ENCODE measurements around the gene IGFBP5.
A peak's percentile ranks its signal among the peaks of the same experiment; 100 is the strongest.

The IGFBP5 gene

DNA sequence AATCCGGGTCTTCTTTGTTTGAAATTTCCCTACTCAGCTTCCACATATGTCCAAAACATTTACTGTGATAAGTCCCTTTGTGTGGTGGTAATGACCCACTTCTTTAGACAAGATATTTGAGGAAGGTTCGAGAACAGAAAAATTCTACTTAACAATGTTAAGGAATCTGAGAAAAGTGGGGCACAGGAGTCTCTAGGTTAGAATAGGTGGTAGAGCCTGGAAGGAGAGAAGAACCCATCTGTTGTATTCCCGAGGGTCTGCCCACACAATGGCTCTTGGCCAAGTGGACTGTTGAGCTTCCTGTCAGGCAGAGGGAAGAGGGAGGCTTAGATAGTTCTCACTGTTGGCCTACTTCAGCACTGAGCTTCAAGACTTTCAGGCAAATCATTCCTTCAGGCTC is 57.9 kb downstream of the IGFBP5 start:
- TF ChIP-seq, protein P1, sequence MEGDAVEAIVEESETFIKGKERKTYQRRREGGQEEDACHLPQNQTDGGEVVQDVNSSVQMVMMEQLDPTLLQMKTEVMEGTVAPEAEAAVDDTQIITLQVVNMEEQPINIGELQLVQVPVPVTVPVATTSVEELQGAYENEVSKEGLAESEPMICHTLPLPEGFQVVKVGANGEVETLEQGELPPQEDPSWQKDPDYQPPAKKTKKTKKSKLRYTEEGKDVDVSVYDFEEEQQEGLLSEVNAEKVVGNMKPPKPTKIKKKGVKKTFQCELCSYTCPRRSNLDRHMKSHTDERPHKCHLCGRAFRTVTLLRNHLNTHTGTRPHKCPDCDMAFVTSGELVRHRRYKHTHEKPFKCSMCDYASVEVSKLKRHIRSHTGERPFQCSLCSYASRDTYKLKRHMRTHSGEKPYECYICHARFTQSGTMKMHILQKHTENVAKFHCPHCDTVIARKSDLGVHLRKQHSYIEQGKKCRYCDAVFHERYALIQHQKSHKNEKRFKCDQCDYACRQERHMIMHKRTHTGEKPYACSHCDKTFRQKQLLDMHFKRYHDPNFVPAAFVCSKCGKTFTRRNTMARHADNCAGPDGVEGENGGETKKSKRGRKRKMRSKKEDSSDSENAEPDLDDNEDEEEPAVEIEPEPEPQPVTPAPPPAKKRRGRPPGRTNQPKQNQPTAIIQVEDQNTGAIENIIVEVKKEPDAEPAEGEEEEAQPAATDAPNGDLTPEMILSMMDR (IDR thresholded peaks at IDR 0.05; ENCODE audit: control insufficient read depth, insufficient read depth, low read depth, low read length, missing control alignments), result no peak
- H3K4me3 ChIP-seq (ENCODE audit: control insufficient read depth, low read depth, low read length), result no peak overlapping the region

DNA sequence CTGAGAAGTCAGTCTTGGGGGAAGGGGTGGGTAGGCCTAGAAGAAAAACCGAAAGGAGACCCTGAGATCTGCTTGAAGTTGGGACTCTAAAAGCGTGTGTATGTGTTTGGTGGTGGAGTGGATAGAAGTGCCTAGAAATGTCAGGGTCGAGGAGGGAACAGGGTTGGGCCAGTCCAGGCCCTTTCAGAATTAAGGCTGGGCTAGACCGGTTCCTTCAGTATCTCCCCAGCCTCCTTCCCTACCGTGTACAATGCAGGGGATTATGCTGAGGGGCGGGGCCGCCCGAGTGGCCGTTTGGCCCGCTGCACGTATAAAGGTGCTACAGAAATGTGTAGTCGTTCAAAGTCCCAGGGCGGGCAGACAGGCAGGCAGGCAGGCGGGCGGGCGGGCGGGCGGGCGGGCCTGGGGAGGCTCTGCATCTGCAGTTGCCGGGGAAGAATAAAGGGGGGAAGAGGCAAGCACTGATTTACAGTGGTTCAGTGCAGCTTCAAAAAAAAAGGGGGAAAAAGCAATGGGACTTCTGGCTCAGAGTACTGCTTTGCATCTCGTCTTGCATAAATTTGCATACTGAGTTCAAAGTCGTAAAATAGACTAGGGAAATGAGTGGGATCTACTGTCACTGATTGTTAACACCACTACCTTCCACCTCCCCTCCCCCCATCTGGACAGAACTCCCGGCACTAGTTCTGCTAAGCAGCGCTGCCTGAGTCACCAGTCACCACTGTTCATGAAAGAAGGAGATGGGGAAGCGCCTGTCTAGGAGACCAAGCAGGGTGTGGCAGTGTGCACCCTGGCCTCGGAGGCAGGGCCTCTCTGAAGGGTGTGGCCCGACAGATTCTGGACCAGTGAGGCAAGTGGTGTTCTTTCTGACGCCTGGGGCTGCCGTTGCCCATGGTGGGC is 58.5 kb downstream of the IGFBP5 start:
- H3K4me3 ChIP-seq (ENCODE audit: control insufficient read depth, low read depth, low read length), result no peak overlapping the region
- TF ChIP-seq, protein P1 (IDR thresholded peaks at IDR 0.05; ENCODE audit: control insufficient read depth, insufficient read depth, low read depth, low read length, missing control alignments), result no peak
- DNase-seq (ENCODE audit: low read depth), result no peak

More for the DNA sequence above, 57.9 kb downstream of the IGFBP5 start:
- DNase-seq (ENCODE audit: low read depth), result no peak

DNA sequence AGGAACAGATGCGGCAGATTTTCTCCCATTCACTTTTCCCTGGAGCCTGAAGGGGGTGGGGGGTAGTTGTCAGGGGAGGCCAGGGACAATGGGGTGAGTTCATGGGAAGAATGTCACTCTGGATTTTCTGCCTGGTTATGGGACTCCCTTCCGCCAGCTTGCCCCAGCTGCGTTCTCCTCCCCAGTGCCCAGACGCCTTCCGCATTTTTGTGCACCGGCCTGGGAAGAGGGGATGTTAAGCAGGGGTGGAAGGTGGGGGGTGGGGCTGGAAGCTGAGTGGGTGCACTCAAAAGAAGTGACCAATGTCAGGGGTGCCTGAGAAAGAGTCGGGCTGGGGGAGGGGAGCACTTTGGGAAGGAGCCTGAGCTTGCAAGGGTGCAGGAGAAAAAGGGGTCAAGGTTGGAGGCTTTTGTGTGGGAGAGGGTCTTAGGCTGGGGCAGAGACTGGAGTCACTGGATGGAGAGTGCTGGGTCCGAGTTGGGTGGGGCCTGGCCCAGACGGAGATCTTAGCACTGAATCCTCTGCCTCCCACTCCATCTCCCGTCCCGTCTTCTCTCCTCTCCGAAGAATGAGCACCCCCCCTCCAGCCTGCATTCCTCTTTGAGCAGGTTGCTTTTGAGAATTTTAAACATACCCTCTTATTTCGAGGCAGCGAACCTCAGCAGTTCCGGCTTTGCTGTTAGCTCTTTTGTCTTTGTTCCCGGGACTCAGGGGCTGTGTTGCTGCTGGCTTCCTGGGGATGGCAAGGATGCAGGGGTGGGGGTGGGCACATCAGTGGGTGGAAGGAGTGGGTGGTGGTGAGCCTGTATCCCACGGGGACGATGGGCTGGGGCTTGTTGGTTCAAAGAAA is 59.4 kb downstream of the IGFBP5 start:
- no peak overlapping the region for H3K4me3 ChIP-seq (ENCODE audit: control insufficient read depth, low read depth, low read length)
- DNase-seq (ENCODE audit: low read depth), result no peak
- TF ChIP-seq, protein P1 (IDR thresholded peaks at IDR 0.05; ENCODE audit: control insufficient read depth, insufficient read depth, low read depth, low read length, missing control alignments), result no peak

DNA sequence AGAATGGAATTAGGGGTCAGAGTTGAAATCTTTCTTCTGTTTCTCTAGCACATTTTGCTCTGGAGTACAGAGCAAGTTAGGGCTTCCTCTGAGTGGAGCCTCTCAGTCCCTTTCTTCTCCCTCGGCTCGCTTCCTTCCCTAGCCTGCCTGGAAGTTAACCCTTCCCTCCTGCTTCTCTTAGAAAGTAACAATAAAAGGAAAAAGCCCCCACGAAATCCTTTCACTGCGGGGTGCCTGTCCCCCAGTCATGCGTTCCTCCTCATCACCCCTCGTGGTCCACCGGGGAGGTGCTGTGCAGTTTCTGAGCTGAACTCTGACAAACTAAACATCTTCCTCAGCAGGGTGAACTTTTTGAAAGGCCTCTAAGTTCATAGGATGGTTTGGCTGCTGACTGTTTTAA is 60.2 kb downstream of the IGFBP5 start:
- DNase-seq (ENCODE audit: low read depth), result no peak
- TF ChIP-seq, protein P1 (IDR thresholded peaks at IDR 0.05; ENCODE audit: control insufficient read depth, insufficient read depth, low read depth, low read length, missing control alignments), result no peak
- no peak overlapping the region for H3K4me3 ChIP-seq (ENCODE audit: control insufficient read depth, low read depth, low read length)

DNA sequence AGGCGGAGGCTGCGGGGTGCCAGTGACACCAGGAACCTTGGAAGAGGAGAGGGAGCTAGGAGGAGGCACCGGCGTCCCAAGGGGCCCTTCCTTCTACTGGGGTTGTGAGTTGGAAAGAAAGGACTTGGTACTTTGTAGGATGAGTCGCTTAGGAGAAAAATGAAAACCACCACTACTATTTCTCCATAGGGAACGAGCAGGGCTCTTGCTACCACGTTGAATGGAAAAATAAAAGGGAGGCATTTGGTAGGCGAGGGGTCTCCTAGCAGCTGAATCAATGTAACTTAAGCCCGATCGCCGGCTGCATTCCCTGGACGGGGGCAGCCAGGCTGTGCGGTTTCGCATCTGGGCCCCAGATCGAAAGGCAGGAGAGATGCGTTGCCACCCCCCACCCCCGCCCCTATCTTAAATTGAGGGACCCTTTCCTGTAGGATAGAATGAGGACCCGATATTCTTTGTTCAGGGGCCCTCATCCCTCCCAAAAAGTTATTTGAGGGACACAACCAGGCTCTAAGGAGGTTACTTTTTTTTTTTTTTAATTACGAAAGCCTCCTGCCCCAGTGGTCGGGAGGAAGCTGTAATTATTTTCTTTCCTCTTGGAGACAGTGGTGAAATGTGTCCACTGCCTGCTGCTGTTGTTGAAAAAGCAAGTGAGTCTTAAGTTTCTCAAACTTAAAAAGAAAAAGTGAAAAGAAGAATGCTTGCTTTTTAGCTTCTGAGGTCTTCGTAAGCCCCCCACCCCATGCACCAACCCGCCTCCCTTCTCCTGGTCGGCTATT is 60.8 kb downstream of the IGFBP5 start:
- DNase-seq (ENCODE audit: low read depth), result no peak
- peak overlapping the region; percentile 34 for H3K4me3 ChIP-seq (ENCODE audit: control insufficient read depth, low read depth, low read length)
- TF ChIP-seq, protein P1 (IDR thresholded peaks at IDR 0.05; ENCODE audit: control insufficient read depth, insufficient read depth, low read depth, low read length, missing control alignments), result no peak
